Measurements from ENCODE around the gene ANKRD10. TPM values are rescaled to one million over a fixed set of nuclear protein-coding genes. Genes with fewer than 3 reads are reported as not detected.

Gene ANKRD10
- total RNA-seq, 1 experiment from 2014 or later, result 132 TPM

- no peak for TF ChIP-seq CTCF (IDR thresholded peaks at IDR 0.05; ENCODE audit: insufficient read depth in 1 of 2, low read depth in 1 of 2, low read length in 1 of 2, severe bottlenecking in 1 of 2, unreplicated experiment in 1 of 2)
- H3K36me3 ChIP-seq (ENCODE audit: control insufficient read depth, insufficient read depth, low read length), result no peaks in the 10 kb centered on the region; the same call in 1 of the 2 replicates
- no peak overlapping the region for H3K4me3 Mint-ChIP-seq (ENCODE audit: unreplicated experiment)
- intact Hi-C loops (cut with micrococcal nuclease; ENCODE audit: unreplicated experiment), result no loop called here
- no peaks in the 10 kb centered on the region for H3K4me1 Mint-ChIP-seq (ENCODE audit: low read depth, unreplicated experiment)
- no TSS peak for BruUV-seq (replicated peaks)
- H3K27ac Mint-ChIP-seq (ENCODE audit: unreplicated experiment), result peak overlapping the region; percentile 42
- ChIA-PET CTCF (no interaction called here), POLR2A (no interaction called here)
- no peaks in the 10 kb centered on the region for H3K9me3 ChIP-seq
- no peaks in the 10 kb centered on the region for H3K9me3 Mint-ChIP-seq (ENCODE audit: unreplicated experiment)
- DNase-seq, result no peak
- H3K4me3 ChIP-seq (ENCODE audit: low read depth, low read length), result no peak overlapping the region
- no peaks in the 10 kb centered on the region for H3K4me1 ChIP-seq
- no peaks in the 10 kb centered on the region for H3K27me3 ChIP-seq (replicated peaks; ENCODE audit: control insufficient read depth, insufficient read depth, low read length)
- peaks cover 55% of the 10 kb centered on the region for H3K36me3 Mint-ChIP-seq (ENCODE audit: insufficient read depth, unreplicated experiment)
- no peaks in the 10 kb centered on the region for H3K27me3 Mint-ChIP-seq (ENCODE audit: insufficient read depth, unreplicated experiment)
Observed at GRCh38 chr13:110887597-110888333, 27.1 kb downstream of the ANKRD10 start.

GRCh38 chr13:110886870-110887596, 27.8 kb downstream of the ANKRD10 start:
- POLR2A ChIA-PET, result no interaction called here
- CTCF ChIA-PET, result no interaction called here
- intact Hi-C loops (cut with micrococcal nuclease; ENCODE audit: unreplicated experiment), result no loop called here
- H3K9me3 Mint-ChIP-seq (ENCODE audit: unreplicated experiment), result no peaks in the 10 kb centered on the region
- peaks cover 47% of the 10 kb centered on the region for H3K36me3 Mint-ChIP-seq (ENCODE audit: insufficient read depth, unreplicated experiment)
- Histone ChIP-seq H3K4me1 (no peaks in the 10 kb centered on the region), H3K36me3 (ENCODE audit: control insufficient read depth, insufficient read depth, low read length) (no peaks in the 10 kb centered on the region; the same call in 1 of the 2 replicates), H3K9me3 (no peaks in the 10 kb centered on the region), H3K4me3 (ENCODE audit: low read depth, low read length) (no peak overlapping the region), H3K27me3 (replicated peaks; ENCODE audit: control insufficient read depth, insufficient read depth, low read length) (no peaks in the 10 kb centered on the region)
- H3K27me3 Mint-ChIP-seq (ENCODE audit: insufficient read depth, unreplicated experiment), result no peaks in the 10 kb centered on the region
- H3K4me3 Mint-ChIP-seq (ENCODE audit: unreplicated experiment), result no peak overlapping the region
- no peak for TF ChIP-seq CTCF (IDR thresholded peaks at IDR 0.05; ENCODE audit: insufficient read depth in 1 of 2, low read depth in 1 of 2, low read length in 1 of 2, severe bottlenecking in 1 of 2, unreplicated experiment in 1 of 2)
- H3K27ac Mint-ChIP-seq (ENCODE audit: unreplicated experiment), result peak overlapping the region; percentile 42
- no peaks in the 10 kb centered on the region for H3K4me1 Mint-ChIP-seq (ENCODE audit: low read depth, unreplicated experiment)
- no TSS peak for BruUV-seq (replicated peaks)
- DNase-seq, result no peak

- Mint-ChIP-seq H3K4me3 (ENCODE audit: unreplicated experiment) (no peak overlapping the region), H3K27ac (ENCODE audit: unreplicated experiment) (no peak overlapping the region), H3K36me3 (ENCODE audit: insufficient read depth, unreplicated experiment) (peaks cover 41% of the 10 kb centered on the region), H3K4me1 (ENCODE audit: low read depth, unreplicated experiment) (no peaks in the 10 kb centered on the region), H3K9me3 (ENCODE audit: unreplicated experiment) (no peaks in the 10 kb centered on the region), H3K27me3 (ENCODE audit: insufficient read depth, unreplicated experiment) (no peaks in the 10 kb centered on the region)
- H3K27me3 ChIP-seq (replicated peaks; ENCODE audit: control insufficient read depth, insufficient read depth, low read length), result no peaks in the 10 kb centered on the region
- no peak for DNase-seq
- intact Hi-C loops (cut with micrococcal nuclease; ENCODE audit: unreplicated experiment), result no loop called here
- no peaks in the 10 kb centered on the region; the same call in 1 of the 2 replicates for H3K36me3 ChIP-seq (ENCODE audit: control insufficient read depth, insufficient read depth, low read length)
- ChIA-PET CTCF (no interaction called here), POLR2A (no interaction called here)
- no peaks in the 10 kb centered on the region for H3K4me1 ChIP-seq
- BruUV-seq (replicated peaks), result no TSS peak
- TF ChIP-seq CTCF (IDR thresholded peaks at IDR 0.05; ENCODE audit: insufficient read depth in 1 of 2, low read depth in 1 of 2, low read length in 1 of 2, severe bottlenecking in 1 of 2, unreplicated experiment in 1 of 2), result no peak
- no peak overlapping the region for H3K4me3 ChIP-seq (ENCODE audit: low read depth, low read length)
- no peaks in the 10 kb centered on the region for H3K9me3 ChIP-seq
Observed at GRCh38 chr13:110885966-110886869, 28.7 kb downstream of the ANKRD10 start.
